H9 (cell line): ENCODE measurements around the gene FHL1. TPM values are rescaled to one million over a fixed set of nuclear protein-coding genes. Genes with fewer than 3 reads are reported as not detected.

Experiments
- DNase-seq: peaks from one replicate; pipeline ENCODE4 v3.0.0-alpha.2; 2017
- H2AFZ ChIP-seq: one replicate; pipeline ENCODE4 v1.6.1; 2013; ENCODE audit warnings: mild to moderate bottlenecking, low read length, control low read depth, moderate library complexity
- H2AK5ac ChIP-seq: 2 replicates; pipeline ENCODE4 v1.6.1; 2013; ENCODE audit warnings: low read length, control low read depth, mixed read lengths; ENCODE audit not compliant: insufficient read length
- H2BK120ac ChIP-seq: one replicate; pipeline ENCODE4 v1.6.1; 2013; ENCODE audit warnings: low read depth, mild to moderate bottlenecking, low read length, control low read depth, inconsistent platforms; ENCODE audit not compliant: poor library complexity, severe bottlenecking
- H2BK12ac ChIP-seq: 2 replicates; pipeline ENCODE4 v1.6.1; 2013; ENCODE audit warnings: low read length, control low read depth, mixed read lengths, low read depth; ENCODE audit not compliant: insufficient read length
- H2BK15ac ChIP-seq: 2 replicates; pipeline ENCODE4 v1.6.1; 2013; ENCODE audit warnings: low read depth, low read length, control low read depth
- H2BK20ac ChIP-seq: one replicate; pipeline ENCODE4 v1.6.1; 2013; ENCODE audit warnings: low read depth, mild to moderate bottlenecking, low read length, control low read depth, inconsistent platforms; ENCODE audit not compliant: poor library complexity, severe bottlenecking
- H2BK5ac ChIP-seq: 2 replicates; pipeline ENCODE4 v1.6.1; 2013; ENCODE audit warnings: low read length, control low read depth, mixed read lengths; ENCODE audit not compliant: insufficient read length
- H3K14ac ChIP-seq: 2 replicates; pipeline ENCODE4 v1.6.1; 2013; ENCODE audit warnings: low read length, control low read depth; ENCODE audit not compliant: insufficient read depth
- H3K18ac ChIP-seq: 2 replicates; pipeline ENCODE4 v1.6.1; 2013; ENCODE audit warnings: low read depth, mild to moderate bottlenecking, mixed read lengths, low read length, control low read depth; ENCODE audit not compliant: insufficient read length
- H3K23ac ChIP-seq: 2 replicates; pipeline ENCODE4 v1.6.1; 2013; ENCODE audit warnings: low read length, control low read depth, mixed read lengths, low read depth; ENCODE audit not compliant: insufficient read length
- H3K23me2 ChIP-seq: 2 replicates; pipeline ENCODE4 v1.6.1; 2013; ENCODE audit warnings: low read depth, mild to moderate bottlenecking, mixed read lengths, low read length, control low read depth; ENCODE audit not compliant: insufficient read length, poor library complexity, severe bottlenecking
- H3K27ac ChIP-seq: 2 replicates; pipeline ENCODE4 v1.5.1; 2013; ENCODE audit warnings: low read length, control low read depth, mixed read lengths, low read depth; ENCODE audit not compliant: insufficient read length
- H3K27me3 ChIP-seq: 2 replicates; pipeline ENCODE4 v1.6.1; 2013; ENCODE audit warnings: low read length, control low read depth, inconsistent platforms; ENCODE audit not compliant: insufficient read depth
- H3K4ac ChIP-seq: 2 replicates; pipeline ENCODE4 v1.6.1; 2013; ENCODE audit warnings: low read depth, mild to moderate bottlenecking, control low read depth, inconsistent platforms, low read length, moderate library complexity
- H3K4me1 ChIP-seq: 2 replicates; pipeline ENCODE4 v1.6.1; 2013; ENCODE audit warnings: low read length, control low read depth, inconsistent platforms; ENCODE audit not compliant: insufficient read depth
- H3K4me2 ChIP-seq: 2 replicates; pipeline ENCODE4 v1.6.1; 2013; ENCODE audit warnings: low read length, control low read depth, mixed read lengths; ENCODE audit not compliant: insufficient read length, insufficient read depth
- H3K56ac ChIP-seq: 2 replicates; pipeline ENCODE4 v1.6.1; 2013; ENCODE audit warnings: low read depth, mild to moderate bottlenecking, mixed read lengths, low read length, control low read depth; ENCODE audit not compliant: insufficient read length
- H3K79me1 ChIP-seq: 2 replicates; pipeline ENCODE4 v1.6.1; 2013; ENCODE audit warnings: low read depth, mild to moderate bottlenecking, moderate library complexity, low read length, control low read depth, inconsistent platforms; ENCODE audit not compliant: insufficient read depth, poor library complexity, severe bottlenecking
- H3K79me2 ChIP-seq: 2 replicates; pipeline ENCODE4 v1.6.1; 2013; ENCODE audit warnings: low read length, control low read depth, inconsistent platforms; ENCODE audit not compliant: insufficient read depth
- H3K9ac ChIP-seq: 2 replicates; pipeline ENCODE4 v1.6.1; 2013; ENCODE audit warnings: low read length, control low read depth, mixed read lengths; ENCODE audit not compliant: insufficient read length; ENCODE audit errors: extremely low read depth
- H3K9me3 ChIP-seq: one replicate; pipeline ENCODE4 v1.6.1; 2013; ENCODE audit warnings: low read depth, low read length, inconsistent platforms; ENCODE audit not compliant: control insufficient read depth
- H3T11ph ChIP-seq: one replicate; pipeline ENCODE4 v1.6.1; 2013; ENCODE audit warnings: mild to moderate bottlenecking, low read length, control low read depth, inconsistent platforms
- H4K20me1 ChIP-seq: one replicate; pipeline ENCODE4 v1.6.1; 2013; ENCODE audit not compliant: control insufficient read depth, insufficient read length, insufficient read depth
- H4K5ac ChIP-seq: 2 replicates; pipeline ENCODE4 v1.6.1; 2013; ENCODE audit warnings: low read depth, mild to moderate bottlenecking, mixed read lengths, low read length, control low read depth; ENCODE audit not compliant: insufficient read length
- H4K8ac ChIP-seq: replicated peaks from 2 replicates; pipeline ENCODE4 v1.6.1; 2013; ENCODE audit warnings: low read length, control low read depth, mixed read lengths, low read depth; ENCODE audit not compliant: insufficient read length
- H4K91ac ChIP-seq: 2 replicates; pipeline ENCODE4 v1.6.1; 2013; ENCODE audit warnings: low read depth, mild to moderate bottlenecking, moderate library complexity, mixed read lengths, low read length, control low read depth; ENCODE audit not compliant: insufficient read length
- H3K27ac Mint-ChIP-seq, 3 experiments: 2 replicates in 2 of 3; 3 replicates in 1 of 3; pipeline ENCODE4 v1.8.0; 2020 to 2021; ENCODE audit warnings: mixed read lengths in 3 of 3, mild to moderate bottlenecking in 1 of 3, moderate library complexity in 1 of 3
- H3K27me3 Mint-ChIP-seq: 2 replicates; pipeline ENCODE4 v1.8.0; 2021; ENCODE audit warnings: low read depth, mild to moderate bottlenecking, moderate library complexity, mixed read lengths
- H3K36me3 Mint-ChIP-seq, 3 experiments: 2 replicates in 2 of 3; 3 replicates in 1 of 3; pipeline ENCODE4 v1.8.0; 2020 to 2021; ENCODE audit warnings: low read depth in 3 of 3, mixed read lengths in 3 of 3; ENCODE audit not compliant: insufficient read depth in 1 of 3
- H3K4me1 Mint-ChIP-seq, 2 experiments: 2 replicates each; pipeline ENCODE4 v1.8.0; 2020; ENCODE audit warnings: mixed read lengths in 2 of 2
- H3K4me3 Mint-ChIP-seq, 2 experiments: 2 replicates in 1 of 2; 3 replicates in 1 of 2; pipeline ENCODE4 v1.8.0; 2020 to 2021; ENCODE audit warnings: mild to moderate bottlenecking in 2 of 2, mixed read lengths in 2 of 2, moderate library complexity in 1 of 2
- H3K9me3 Mint-ChIP-seq, 2 experiments: 2 replicates in 1 of 2; 3 replicates in 1 of 2; pipeline ENCODE4 v1.8.0; 2020; ENCODE audit warnings: mild to moderate bottlenecking in 2 of 2, mixed read lengths in 2 of 2, moderate library complexity in 1 of 2
- CTCF ChIP-seq: fragments of 200-600 bp; sonication (generic); conservative IDR thresholded peaks from 3 replicates; pipeline ENCODE4 v1.8.0; 2021; ENCODE audit warnings: antibody characterized with exemption, mild to moderate bottlenecking
- total RNA-seq: library from RNA; stranded (reverse); gene quantifications from 2 replicates; pipeline ENCODE4 v1.2.1, GENCODE V29; 2021

FHL1 gene
- total RNA-seq, 1 experiment from 2014 or later: 20.0 TPM

- Histone ChIP-seq H3K79me1 (no peaks in the 10 kb centered on the region), H3K56ac (no peak overlapping the region), H3K4ac (no peak overlapping the region), H3K23me2 (no peaks in the 10 kb centered on the region), H3T11ph (no peak overlapping the region), H3K14ac (no peak overlapping the region), H3K18ac (no peak overlapping the region), H3K23ac (no peak overlapping the region), H2BK12ac (no peak overlapping the region), H2AFZ (no peak overlapping the region), H2BK15ac (no peak overlapping the region), H2BK20ac (no peak overlapping the region), H2AK5ac (no peak overlapping the region), H2BK5ac (no peak overlapping the region), H3K4me1 (no peaks in the 10 kb centered on the region; the same call in 1 of the 2 replicates), H2BK120ac (no peak overlapping the region), H4K5ac (no peak overlapping the region), H4K20me1 (no peaks in the 10 kb centered on the region), H3K4me2 (no peak overlapping the region), H3K27ac (no peak overlapping the region), H4K8ac (no peak overlapping the region), H4K91ac (no peak overlapping the region), H3K79me2 (no peaks in the 10 kb centered on the region), H3K27me3 (no peaks in the 10 kb centered on the region), H3K9me3 (peaks cover 51% of the 10 kb centered on the region), H3K9ac (no peak overlapping the region)
- no peak overlapping the region for H3K4me3 Mint-ChIP-seq
- peaks cover 12 to 33% of the 10 kb centered on the region in 2 experiments for H3K4me1 Mint-ChIP-seq
- H3K36me3 Mint-ChIP-seq: peaks cover 8 to 11% (median 10%) of the 10 kb centered on the region in 3 experiments
- peaks cover 56 to 63% of the 10 kb centered on the region in 2 experiments for H3K9me3 Mint-ChIP-seq
- no peak for TF ChIP-seq CTCF
- H3K27ac Mint-ChIP-seq: no peak overlapping the region
- H3K27me3 Mint-ChIP-seq: no peaks in the 10 kb centered on the region
- DNase-seq: no peak
Observed at GRCh38 chrX:136203438-136203837, 56.1 kb downstream of the FHL1 start.
